Measurements from ENCODE around the gene CCIN.
A peak's percentile ranks its signal among the peaks of the same experiment; 100 is the strongest.
"Not testable (repeated sequence)": the region's sequence is repeated elsewhere in the genome, so short reads cannot be mapped to it uniquely, and the experiment has no call there.

Gene CCIN

DNA sequence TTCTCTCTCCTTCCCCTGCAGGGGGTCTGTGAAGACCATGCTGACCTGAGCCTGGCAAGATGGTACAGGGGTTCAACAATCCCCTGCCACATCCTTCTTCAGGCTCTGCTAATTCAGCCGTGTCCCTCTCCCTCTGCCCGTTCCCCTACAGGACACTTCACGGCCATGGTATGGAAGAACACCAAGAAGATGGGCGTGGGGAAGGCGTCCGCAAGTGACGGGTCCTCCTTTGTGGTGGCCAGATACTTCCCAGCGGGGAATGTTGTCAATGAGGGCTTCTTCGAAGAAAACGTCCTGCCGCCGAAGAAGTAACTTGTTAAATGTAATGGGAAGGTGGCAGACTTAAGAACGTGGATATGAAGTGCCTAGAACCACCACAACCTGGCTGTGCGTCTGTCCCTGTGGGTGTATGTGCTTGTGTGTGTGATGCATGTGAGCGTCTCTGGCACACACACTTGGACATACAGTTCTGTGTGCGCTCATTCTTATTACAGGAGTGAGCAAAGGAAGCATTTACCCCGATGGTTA lies 6.9 kb upstream of the CCIN start:
- DNase-seq: no peak

DNA sequence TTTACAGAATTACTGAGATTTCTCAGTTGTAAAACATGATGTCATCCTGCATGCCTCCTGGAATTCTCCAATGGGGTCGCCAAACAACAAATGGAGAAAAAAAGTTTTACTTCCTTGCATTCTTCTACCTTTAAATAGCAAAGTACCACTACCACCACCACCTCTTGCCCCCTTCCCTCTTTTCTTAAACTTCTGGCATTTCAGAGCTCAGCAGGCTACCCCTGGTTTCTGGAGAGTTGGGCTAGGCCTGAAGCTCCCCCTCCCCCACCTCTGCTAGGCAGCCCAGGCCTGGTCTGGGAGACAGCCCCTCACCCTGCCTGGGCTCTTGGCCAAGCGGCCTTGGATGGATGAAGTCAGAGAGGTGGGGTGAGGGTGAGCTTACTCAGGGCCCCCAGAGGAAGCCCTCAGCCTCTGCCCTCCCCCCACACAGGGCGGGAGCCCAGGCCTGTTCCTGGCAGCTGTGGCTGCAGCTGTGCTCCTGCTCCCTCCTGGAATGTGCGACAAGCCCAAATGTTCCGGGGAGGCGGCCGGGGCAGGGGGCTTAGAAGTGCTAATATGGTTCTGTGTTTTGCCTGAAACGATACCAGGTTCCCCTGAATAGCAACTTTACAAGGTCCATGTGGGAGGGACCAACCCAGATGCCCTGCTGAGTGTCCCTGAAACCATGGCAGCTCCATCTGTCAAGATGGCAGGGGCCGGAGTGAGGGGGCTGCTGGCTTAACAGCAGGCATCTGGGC lies 6.0 kb upstream of the CCIN start:
- peak; percentile 95 for DNase-seq

DNA sequence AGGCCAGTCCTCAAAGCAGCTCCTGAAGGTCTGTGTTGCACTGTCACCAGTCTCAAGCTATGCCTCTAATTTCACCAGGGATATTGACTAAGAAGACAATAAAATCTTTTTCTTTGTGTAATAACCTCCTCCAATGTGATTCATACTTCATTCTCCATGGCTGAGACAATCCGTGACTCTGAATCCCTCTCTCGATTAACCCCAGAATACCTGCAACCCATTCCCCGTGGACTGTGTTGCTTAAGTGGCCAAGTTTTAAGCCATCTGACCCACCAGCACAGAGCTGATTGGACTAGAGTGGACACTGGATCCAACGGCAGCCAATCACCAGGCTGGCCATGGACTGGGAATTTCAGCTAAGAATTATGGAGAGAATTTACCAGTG lies 5.4 kb upstream of the CCIN start:
- DNase-seq: no peak

DNA sequence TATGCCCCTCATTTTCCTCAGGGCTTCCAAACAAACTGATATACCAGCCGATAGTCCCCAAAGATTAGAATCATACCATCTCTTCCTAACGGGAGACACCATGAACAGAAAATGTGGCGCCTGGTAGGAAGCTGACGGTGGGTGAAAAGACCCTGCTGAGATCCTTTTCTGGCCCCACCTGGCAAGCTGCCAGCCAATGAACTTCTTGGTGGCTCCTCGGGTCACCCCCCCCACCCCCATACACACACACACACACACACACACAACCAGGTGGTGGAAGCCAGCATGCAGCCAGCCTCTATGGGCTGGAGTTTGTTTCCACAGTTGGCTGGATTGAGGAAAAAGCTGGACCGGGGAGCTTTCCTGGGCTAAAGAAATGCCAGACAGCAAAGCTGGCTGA lies 4.8 kb upstream of the CCIN start:
- DNase-seq: no peak

DNA sequence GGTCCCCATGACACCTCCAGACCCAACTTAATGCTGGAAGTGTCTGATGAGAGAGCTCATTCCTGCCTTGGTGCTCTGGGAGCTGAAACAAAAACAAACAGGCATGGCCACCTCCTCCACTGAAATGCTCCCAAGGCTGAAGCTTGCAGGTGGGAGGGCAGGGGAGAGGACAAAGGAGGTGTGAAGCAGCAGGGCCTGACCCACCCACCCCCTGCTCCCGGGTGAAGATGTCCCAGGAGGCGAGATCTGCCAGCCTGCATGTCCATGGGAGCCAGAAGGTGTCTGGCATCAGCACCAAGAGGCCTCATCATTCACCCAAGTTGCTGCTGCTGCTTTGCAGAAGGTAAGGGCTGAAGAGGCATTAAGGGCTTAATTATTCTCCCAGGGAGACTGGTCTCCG lies 4.2 kb upstream of the CCIN start:
- DNase-seq: no peak

DNA sequence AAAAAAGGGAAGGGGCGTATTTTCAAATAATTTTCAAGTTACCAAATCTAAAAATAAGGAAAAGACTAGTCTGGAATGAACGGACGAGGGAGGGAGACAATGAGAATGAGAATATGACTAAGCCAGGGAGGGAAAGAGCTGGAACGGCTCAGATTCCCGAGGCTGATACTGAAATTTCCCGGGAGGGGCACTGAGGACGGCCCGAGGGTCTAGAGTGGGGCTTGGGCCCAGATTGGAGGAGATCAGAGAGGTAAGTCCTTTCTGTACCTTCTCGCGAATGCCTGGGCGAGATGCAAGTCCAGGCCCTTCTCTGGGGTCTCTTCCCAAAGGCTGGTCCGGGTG lies 3.4 kb upstream of the CCIN start:
- DNase-seq: no peak

DNA sequence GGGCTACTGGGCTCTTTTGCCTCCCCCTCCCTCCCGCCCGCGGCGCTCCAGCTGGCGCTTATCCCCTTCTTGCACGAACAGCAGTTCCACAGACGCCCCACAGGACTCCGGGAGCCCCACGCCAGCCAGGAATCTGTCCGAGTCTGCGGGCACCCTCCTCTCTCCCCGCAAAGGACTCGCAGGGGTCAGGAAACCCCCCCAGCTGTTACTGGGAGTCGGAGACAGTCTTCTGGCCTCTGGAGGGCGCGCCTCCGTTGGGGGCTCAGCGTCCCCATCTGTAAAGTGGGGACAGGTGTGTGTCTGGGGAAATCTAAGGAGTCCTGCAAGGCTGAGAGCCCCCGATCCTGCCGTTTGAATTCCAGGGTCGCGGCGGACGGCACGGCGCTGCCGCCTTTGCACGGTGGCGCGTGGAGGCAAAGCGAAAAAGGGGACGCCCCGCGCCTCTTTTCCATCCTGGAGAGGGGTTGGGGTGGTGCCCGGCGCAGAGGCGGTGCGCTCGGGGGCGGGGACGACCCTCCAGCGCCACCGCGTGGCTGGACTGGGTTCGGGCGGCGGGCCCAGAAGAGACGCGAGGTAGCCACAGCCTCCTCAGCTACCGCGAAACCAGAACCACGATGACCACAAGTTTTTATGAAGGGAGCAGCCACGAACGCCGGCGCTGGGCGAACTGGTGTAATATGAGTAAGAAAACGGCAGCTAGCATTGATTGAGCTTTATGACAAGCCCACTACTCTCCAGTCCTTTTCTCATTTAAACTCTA lies 2.8 kb upstream of the CCIN start:
- peak; percentile 90 for DNase-seq

DNA sequence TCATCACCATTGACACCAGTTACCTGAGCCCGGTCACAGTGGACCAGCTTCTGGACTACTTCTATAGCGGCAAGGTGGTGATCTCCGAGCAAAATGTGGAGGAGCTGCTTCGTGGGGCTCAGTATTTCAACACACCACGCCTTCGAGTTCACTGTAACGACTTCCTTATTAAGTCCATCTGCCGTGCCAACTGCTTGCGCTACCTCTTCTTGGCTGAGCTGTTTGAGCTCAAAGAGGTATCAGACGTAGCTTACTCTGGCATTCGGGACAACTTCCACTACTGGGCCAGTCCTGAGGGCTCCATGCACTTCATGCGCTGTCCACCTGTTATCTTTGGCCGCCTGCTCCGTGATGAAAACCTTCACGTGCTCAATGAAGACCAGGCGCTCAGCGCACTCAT lies 520 bp downstream of the CCIN start:
- DNase-seq: no peak

DNA sequence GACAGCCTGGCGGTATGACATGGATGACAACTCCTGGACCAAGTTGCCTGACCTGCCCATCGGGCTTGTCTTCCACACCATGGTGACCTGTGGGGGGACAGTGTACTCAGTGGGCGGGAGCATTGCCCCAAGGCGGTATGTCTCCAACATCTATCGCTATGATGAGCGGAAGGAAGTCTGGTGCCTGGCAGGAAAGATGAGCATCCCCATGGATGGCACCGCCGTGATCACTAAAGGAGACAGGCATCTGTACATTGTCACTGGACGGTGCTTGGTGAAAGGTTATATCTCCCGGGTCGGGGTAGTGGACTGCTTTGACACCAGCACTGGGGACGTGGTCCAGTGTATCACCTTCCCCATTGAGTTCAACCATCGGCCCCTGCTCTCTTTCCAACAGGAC lies 1.3 kb downstream of the CCIN start:
- DNase-seq: no peak

DNA sequence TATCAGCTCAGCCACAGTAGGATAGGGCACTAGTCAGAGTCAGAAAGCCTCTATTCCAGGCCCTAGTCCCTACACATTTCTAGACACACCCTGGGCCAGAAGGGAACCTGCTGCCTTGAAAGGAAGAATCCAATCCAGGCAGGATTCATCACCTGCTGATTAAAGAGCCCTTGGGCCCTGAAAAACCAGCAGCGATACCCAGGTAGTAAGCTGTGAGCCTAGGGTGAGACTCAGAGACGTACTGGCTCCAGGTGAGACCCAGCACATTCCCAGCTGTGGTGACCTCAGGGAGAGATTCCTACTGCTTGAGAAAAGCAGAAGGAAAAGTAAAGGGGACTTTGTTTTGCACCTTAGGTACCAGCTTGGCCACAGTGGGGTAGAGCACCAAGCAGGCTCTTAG lies 4.7 kb downstream of the CCIN start:
- no peak for DNase-seq

DNA sequence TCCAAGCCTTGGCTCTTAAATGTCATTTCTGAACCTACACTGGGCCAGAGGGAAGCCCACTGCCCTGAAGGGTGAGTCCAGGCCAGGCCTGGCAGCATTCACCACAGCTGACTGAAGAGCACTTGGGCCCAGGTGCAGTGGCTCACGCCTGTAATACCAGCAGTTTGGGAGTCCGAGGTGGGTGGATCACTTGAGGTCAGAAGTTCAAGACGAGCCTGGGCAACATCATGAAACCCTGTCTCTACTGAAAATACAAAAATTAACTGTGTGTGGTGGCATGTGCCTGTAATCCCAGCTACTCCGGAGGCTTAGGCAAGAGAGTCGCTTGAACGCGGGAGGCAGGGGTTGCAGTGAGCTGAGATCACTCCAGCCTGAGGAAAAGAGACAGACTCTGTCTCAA lies 5.1 kb downstream of the CCIN start:
- DNase-seq: no peak

DNA sequence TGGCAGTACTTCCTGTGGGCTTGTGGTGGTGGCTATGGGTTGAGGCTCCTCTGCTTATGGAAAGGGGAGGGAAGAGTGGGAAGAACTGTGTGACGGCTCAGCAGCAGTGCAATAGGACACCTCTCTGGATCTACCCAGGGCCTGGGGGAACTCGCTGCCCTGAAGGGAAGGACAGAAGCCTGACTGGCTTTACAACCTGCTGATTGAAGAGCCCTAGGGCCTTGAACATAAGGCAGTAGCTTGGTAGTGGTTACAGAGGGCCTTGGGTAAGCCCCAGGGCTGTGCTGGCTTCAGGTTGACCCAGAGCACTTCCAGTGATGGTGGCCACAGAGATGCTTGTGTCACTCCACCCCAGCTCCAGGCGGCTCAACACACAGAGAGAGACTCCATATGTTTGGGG lies 5.5 kb downstream of the CCIN start:
- no peak for DNase-seq

DNA sequence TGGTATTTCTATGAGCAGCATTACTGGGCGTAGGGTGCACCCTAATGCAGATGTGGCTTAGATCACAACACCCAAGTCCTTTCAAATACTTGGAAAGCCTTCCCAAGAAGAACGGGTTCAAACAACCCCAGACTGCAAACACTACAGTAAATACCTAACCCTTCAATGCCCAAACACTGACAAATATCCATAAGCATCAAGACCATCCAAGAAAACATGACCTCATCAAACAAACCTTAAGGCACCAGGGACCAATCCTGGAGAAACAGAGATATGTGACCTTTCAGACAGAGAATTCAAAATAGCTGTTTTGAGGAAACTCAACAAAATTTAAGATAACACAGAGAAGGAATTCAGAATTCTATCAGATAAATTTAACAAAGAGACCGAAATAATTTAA lies 6.0 kb downstream of the CCIN start:
- DNase-seq: not testable (repeated sequence)

DNA sequence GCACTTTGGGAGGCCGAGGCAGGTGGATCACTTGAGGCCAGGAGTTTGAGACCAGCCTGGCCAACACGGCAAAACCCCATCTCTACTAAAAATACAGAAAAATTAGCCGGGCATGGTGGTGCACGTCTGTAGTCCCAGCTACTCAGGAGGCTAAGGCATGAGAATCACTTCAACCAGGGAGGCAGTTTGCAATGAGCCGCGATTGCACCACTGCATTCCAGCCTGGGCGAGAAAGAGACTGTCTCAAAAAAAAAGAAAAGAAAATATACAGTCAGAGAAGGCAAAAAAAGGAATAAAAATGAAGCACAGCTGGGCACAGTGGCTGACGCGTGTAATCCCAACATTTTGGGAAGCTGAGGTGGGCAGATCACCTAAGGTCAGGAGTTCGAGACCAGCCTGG lies 7.3 kb downstream of the CCIN start:
- not testable (repeated sequence) for DNase-seq

DNA sequence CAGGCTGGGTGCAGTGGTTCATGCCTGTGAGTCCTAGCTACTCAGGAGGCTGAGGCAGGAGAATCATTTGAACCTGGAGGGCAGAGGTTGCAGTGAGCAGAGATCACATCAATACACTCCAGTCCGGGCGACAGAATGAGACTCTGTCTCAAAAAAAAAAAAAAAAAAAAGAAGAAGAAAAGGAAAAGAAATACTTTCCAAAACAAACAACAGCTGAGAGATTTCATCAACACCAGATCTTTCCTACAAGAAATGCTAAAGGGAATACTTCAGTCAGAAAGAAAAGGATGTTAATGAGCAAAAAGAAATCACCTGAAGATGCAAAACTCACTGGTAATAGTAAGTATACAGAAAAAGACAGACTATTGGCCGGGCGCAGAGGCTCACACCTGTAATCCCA lies 8.4 kb downstream of the CCIN start:
- no peak for DNase-seq

DNA sequence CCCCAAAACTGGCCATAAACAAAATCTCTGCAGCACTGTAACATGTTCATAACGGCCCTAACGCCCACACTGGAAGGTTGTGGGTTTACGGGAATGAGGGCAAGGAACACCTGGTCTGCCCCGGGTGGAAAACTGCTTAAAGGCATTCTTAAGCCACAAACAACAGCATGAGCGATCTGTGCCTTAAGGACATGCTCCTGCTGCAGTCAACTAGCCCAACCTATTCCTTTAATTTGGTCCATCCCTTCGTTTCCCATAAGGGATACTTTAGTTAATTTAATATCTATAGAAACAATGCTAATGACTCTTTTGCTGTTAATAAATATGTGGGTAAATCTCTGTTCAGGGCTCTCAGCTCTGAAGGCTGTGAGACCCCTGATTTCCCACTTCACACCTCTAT lies 11.1 kb downstream of the CCIN start:
- DNase-seq: not testable (repeated sequence)

DNA sequence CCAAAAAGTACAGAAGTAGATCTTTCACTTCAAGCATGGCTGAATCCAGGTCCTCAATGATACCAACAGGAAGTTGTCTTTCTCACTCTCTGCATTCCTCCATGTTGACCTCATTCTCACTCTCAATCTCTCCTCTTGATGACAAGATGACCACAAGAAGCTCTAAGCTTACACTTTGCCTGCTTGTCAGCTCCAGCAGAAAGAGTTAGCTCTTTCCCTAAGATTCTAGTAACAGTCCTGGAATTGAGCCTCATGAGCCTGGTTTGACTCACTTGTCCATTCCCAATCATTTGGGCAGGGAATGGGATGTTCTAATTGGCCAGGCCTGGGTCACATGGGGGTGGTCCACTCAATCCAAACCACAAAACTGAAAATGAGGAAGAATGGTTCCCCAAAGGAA lies 18.2 kb downstream of the CCIN start:
- no peak for DNase-seq

DNA sequence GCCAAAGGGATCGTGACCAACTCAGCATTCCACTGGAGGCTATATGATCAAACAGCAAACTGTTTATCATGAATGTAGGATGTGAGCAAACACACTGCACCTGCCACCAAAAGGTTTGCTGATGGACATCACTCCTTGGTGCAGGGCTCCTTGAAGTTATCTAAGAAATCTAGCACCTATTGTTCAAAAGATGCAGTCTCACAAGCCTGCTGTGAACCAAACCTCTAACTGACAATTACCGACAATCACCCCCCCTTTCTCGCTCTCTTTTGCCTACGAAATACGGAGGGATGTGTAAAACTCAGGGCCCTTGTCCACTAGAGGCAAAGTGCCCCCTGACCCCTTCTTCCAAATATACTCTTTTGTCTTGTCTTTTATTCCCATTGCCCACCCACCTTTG lies 19.0 kb downstream of the CCIN start:
- no peak for DNase-seq

DNA sequence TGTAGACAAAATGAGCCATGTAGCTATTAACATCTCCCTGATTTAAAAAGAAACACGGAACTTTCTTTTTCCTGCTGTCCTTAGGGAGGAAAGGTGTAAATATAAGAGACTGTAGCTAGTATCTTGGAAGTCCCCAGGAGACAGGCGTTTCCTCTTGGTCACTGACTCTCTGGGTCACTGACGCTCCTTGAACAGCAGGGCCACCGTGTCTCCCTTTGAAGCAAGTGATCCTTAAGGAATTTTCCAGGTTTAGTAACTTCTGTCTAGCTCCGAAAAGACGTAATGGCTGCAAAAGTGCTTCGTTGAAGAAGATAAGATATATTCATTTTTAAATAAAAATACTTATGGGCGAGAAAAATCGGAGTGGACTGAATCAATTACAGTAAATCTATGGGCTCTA lies 20.8 kb downstream of the CCIN start:
- no peak for DNase-seq

DNA sequence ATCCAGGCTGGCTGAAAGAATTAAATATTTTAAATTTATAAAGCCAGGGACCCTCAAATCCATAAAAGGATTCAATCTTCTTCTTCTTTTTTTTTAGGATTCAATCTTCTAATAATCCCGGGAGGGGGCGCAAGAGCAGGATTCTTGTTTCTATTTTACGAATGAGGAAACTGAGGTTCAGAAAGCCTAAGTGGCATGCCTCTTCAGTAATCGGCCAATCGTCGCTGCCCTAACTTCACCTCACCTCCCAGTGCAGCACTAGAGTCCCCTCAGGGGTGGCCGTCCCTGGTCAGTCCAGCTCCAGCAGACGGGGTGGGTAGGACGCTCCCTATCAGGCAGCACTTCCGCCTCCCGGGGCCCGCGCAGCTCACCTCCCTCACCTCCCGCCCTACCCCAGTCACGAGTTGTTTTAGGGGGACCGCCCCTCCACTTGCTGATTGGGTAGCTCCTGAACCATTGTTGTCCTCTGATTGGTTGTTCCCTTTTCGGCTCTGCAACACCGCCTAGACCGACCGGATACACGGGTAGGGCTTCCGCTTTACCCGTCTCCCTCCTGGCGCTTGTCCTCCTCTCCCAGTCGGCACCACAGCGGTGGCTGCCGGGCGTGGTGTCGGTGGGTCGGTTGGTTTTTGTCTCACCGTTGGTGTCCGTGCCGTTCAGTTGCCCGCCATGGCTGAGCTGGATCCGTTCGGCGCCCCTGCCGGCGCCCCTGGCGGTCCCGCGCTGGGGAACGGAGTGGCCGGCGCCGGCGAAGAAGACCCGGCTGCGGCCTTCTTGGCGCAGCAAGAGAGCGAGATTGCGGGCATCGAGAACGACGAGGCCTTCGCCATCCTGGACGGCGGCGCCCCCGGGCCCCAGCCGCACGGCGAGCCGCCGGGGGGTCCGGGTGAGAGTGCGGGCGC lies 21.5 kb downstream of the CCIN start, which contains the start of gene CLTA:
Gene CLTA, plus strand, starts transcription at position 534 of the 902 bp plus-strand sequence. Its CDS starts 136 bp downstream, at position 670.
- peak; percentile 98 for DNase-seq

DNA sequence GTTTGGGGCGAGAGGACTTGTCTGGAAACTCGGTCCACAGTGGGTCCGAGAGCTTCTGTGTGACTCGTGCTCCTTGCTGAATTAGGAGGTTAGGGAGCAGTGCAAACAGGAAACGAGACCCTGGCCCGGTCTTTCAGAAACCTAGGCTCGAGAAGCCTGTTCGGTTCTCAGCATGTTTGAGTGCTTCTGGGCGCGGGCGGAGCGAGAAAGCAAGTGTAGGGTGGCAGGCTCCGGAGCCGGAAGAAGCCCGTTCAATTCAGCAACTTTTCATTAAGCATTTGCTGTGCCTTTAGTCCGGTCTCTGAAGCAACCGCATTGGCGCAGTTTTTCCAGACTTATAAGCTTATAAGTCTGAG lies 22.1 kb downstream of the CCIN start:
- peak; percentile 34 for DNase-seq

DNA sequence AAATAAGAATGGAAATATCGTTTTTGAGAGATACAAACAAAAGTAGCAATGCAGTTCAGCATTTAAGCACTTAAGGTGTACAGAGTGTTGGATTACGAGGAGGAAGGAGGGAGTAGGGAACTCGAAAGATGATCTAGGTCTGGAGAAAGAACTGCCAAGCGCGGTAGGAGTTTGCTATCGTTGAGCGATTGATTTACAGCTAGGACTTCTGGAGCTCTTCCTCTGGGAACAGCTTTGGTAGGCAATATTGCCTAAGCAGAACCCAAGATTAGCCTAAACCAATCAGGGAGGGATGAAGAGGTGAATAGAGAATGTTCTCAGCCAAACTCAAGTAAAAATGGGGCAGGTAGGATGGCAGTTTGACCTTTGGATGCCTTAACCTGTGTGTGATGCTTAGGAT lies 22.5 kb downstream of the CCIN start:
- DNase-seq: no peak

DNA sequence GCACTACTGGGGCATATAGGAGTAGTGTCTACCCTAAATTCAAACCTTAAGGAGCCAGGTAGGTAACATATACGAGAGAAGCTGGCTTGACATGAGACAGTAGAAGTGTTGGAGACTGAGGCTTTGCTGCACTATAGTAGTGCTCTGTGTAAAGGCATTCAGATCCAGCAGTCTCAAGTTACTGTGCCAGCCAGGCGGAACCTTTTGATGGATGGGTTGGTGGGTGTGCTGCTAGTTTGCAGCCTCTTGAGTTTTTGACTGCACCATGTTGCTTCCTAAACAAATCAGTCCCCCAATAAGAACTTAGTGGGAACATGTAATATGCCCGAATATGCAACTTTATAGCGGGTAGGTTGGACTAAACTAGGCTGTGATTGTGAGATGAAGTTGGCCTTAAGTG lies 23.0 kb downstream of the CCIN start:
- no peak for DNase-seq

DNA sequence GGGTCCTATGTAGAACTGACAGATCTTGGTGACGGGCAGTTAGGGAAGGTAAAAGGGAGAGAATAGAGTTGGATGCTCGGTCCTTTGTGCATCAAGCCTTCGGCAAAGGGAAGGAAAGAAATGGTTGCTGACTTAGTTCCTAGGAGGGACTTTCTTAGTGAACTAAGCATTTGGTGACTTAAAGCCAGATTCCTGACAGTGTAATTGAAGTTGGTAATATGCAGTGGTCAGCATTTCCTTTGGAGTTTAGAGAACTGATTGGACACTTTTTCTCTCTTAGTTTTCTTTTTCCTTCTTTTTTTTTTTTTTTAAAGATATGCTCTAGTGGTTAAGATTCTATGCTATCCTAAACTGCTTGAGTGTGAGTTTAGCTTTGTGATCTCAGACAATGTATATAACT lies 23.8 kb downstream of the CCIN start:
- DNase-seq: no peak

Data from femur (tissue), 1 donor.